Keratinocyte (primary cell): Measurements from ENCODE around the gene EHMT1. TPM values are rescaled to one million over a fixed set of nuclear protein-coding genes. Genes with fewer than 3 reads are reported as not detected.

Experiments used
- DNase-seq: peaks from one replicate; pipeline ENCODE4 v3.0.0-alpha.2; 2011; ENCODE audit warnings: low read depth, missing footprints, low spot score
- FAIRE-seq: peaks from 2 replicates; lab custom pipeline; 2011; peaks lifted over from hg19 to GRCh38; lab: Jason Lieb, UNC
- H2AFZ ChIP-seq: 2 replicates; pipeline ENCODE4 v1.6.0; 2012; ENCODE audit warnings: low read length, control low read depth, inconsistent platforms; ENCODE audit not compliant: control insufficient read depth
- H3K27ac ChIP-seq: 2 replicates; pipeline ENCODE4 v1.5.1; 2011; ENCODE audit warnings: low read length; ENCODE audit not compliant: control insufficient read depth, insufficient read depth
- H3K27me3 ChIP-seq: 3 replicates; pipeline ENCODE4 v1.6.0; 2011; ENCODE audit warnings: low read length; ENCODE audit not compliant: control insufficient read depth, insufficient read depth; ENCODE audit errors: extremely low read depth
- H3K36me3 ChIP-seq, 2 experiments: 2 replicates in 1 of 2; 3 replicates in 1 of 2; pipeline ENCODE4 v1.5.1; 2011; ENCODE audit warnings: low read length in 2 of 2, mild to moderate bottlenecking in 1 of 2; ENCODE audit not compliant: control insufficient read depth in 2 of 2, insufficient read depth in 2 of 2; ENCODE audit errors: extremely low read depth in 1 of 2
- H3K4me1 ChIP-seq: 3 replicates; pipeline ENCODE4 v1.5.1; 2011; ENCODE audit warnings: low read length; ENCODE audit not compliant: control insufficient read depth, insufficient read depth; ENCODE audit errors: extremely low read depth
- H3K4me2 ChIP-seq: 3 replicates; pipeline ENCODE4 v1.6.0; 2011; ENCODE audit warnings: low read depth, low read length; ENCODE audit not compliant: control insufficient read depth, insufficient read depth; ENCODE audit errors: extremely low read depth
- H3K4me3 ChIP-seq, 3 experiments: fragments of 200-600 bp in 1 of 3; sonication (generic) in 1 of 3; 2 replicates in 2 of 3; 3 replicates in 1 of 3; pipeline ENCODE4 v1.5.1; 2011 to 2016; ENCODE audit warnings: low read length in 3 of 3, mild to moderate bottlenecking in 3 of 3, control low read depth in 2 of 3, inconsistent platforms in 1 of 3, low read depth in 1 of 3, mixed read lengths in 1 of 3, mixed run types in 1 of 3, moderate library complexity in 1 of 3; ENCODE audit not compliant: control insufficient read depth in 2 of 3, insufficient read depth in 2 of 3; ENCODE audit errors: extremely low read depth in 1 of 3
- H3K79me2 ChIP-seq: 2 replicates; pipeline ENCODE4 v1.6.0; 2012; ENCODE audit warnings: low read length; ENCODE audit not compliant: control insufficient read depth, insufficient read depth
- H3K9ac ChIP-seq: 3 replicates; pipeline ENCODE4 v1.6.0; 2011; ENCODE audit warnings: low read length; ENCODE audit not compliant: control insufficient read depth, insufficient read depth; ENCODE audit errors: extremely low read depth
- H3K9me1 ChIP-seq: 3 replicates; pipeline ENCODE4 v1.6.0; 2011; ENCODE audit warnings: low read length; ENCODE audit not compliant: control insufficient read depth, insufficient read depth; ENCODE audit errors: extremely low read depth
- H3K9me3 ChIP-seq: 2 replicates; pipeline ENCODE4 v1.5.1; 2012; ENCODE audit warnings: low read depth, low read length; ENCODE audit not compliant: control insufficient read depth
- H4K20me1 ChIP-seq: 3 replicates; pipeline ENCODE4 v1.6.0; 2011; ENCODE audit warnings: low read length; ENCODE audit not compliant: control insufficient read depth, insufficient read depth; ENCODE audit errors: extremely low read depth
- EZH2 ChIP-seq: IDR thresholded peaks from one replicate; pipeline ENCODE4 v1.6.1; 2012; ENCODE audit warnings: inconsistent platforms, mild to moderate bottlenecking, low read length, moderate library complexity
- dilution Hi-C: fragments of 300-500 bp; cut with MboI; formaldehyde crosslinking; loops from one replicate; pipeline ENCODE4 v1.7.0; 2020; ENCODE audit warnings: low sequenced_read_pairs; ENCODE audit not compliant: extremely low pct_ligation_motif_present
- polyA plus RNA-seq, 5 experiments: library from polyadenylated mRNA; depleted of rRNA in 3 of 5; stranded (reverse) in 3 of 5; stranded (forward) in 1 of 5; unstranded in 1 of 5; fragments of >200 nt; gene quantifications; 1 replicate in 1 of 5; 2 replicates in 3 of 5; 3 replicates in 1 of 5; pipeline versions ENCODE4 v1.2.1 to v1.2.3, GENCODE V29; 2011 to 2012; ENCODE audit warnings: missing spikeins in 2 of 5, low read depth in 1 of 5, low replicate concordance in 1 of 5
- TF ChIP-seq, protein P1 (sequence below), 3 experiments: IDR thresholded peaks in 1 of 3; conservative IDR thresholded peaks in 1 of 3; optimal IDR thresholded peaks in 1 of 3; 2 replicates in 2 of 3; 3 replicates in 1 of 3; pipeline versions ENCODE3 to v1.5.1; 2011; ENCODE audit warnings: low read length in 3 of 3, mild to moderate bottlenecking in 3 of 3, moderate library complexity in 2 of 3, control low read depth in 1 of 3, inconsistent platforms in 1 of 3; ENCODE audit not compliant: insufficient read depth in 2 of 3; ENCODE audit errors: extremely low read depth in 1 of 3

Gene EHMT1
- polyA plus RNA-seq, 1 donor (not counting 4 experiments of a cell fraction or from before 2014, with no cell fraction given): 25.9 TPM

DNA sequence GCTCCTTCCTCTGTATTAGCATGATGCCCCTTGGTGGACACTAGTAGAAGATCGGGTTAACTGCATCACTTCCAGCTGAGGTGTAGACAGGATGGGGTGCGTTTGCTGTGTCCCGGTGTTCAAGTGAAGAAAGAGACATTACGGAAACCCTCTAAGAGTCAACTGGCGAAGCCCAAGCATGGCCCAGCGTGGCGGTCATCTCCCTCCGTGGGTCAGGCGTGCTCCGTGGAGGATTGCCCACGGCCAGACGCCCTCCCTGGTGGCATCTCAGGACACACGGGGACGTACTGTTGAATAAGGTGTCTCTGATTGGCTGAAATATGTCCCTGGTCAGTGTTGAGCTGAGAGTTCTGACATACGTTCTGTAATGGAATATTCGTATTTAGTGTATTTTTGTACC is 139.3 kb downstream of the EHMT1 start:
- peaks cover 13% of the 10 kb centered on the region for H3K4me1 ChIP-seq
- H4K20me1 ChIP-seq: no peaks in the 10 kb centered on the region
- no peak overlapping the region for H3K9ac ChIP-seq
- no peaks in the 10 kb centered on the region for H3K9me1 ChIP-seq
- FAIRE-seq: no peak
- TF ChIP-seq EZH2: no peak
- TF ChIP-seq, protein P1, sequence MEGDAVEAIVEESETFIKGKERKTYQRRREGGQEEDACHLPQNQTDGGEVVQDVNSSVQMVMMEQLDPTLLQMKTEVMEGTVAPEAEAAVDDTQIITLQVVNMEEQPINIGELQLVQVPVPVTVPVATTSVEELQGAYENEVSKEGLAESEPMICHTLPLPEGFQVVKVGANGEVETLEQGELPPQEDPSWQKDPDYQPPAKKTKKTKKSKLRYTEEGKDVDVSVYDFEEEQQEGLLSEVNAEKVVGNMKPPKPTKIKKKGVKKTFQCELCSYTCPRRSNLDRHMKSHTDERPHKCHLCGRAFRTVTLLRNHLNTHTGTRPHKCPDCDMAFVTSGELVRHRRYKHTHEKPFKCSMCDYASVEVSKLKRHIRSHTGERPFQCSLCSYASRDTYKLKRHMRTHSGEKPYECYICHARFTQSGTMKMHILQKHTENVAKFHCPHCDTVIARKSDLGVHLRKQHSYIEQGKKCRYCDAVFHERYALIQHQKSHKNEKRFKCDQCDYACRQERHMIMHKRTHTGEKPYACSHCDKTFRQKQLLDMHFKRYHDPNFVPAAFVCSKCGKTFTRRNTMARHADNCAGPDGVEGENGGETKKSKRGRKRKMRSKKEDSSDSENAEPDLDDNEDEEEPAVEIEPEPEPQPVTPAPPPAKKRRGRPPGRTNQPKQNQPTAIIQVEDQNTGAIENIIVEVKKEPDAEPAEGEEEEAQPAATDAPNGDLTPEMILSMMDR (optimal IDR thresholded peaks at IDR 0.05 in 1 of 3, IDR thresholded peaks at IDR 0.05 in 1 of 3, conservative IDR thresholded peaks at IDR 0.05 in 1 of 3; ENCODE audit: extremely low read depth in 1 of 3, insufficient read depth in 2 of 3, low read length in 3 of 3): no peak
- dilution Hi-C loops: no loop called here
- H3K4me3 ChIP-seq: no peak overlapping the region
- peak overlapping the region; percentile 46 for H3K27ac ChIP-seq
- H3K36me3 ChIP-seq: peaks cover 21 to 38% of the 10 kb centered on the region in 2 experiments
- H2AFZ ChIP-seq: no peak overlapping the region
- H3K27me3 ChIP-seq: no peaks in the 10 kb centered on the region
- peak overlapping the region; percentile 19 for H3K4me2 ChIP-seq
- no peaks in the 10 kb centered on the region for H3K9me3 ChIP-seq
- no peak for DNase-seq
- H3K79me2 ChIP-seq: peaks cover 5% of the 10 kb centered on the region

- peaks cover 5% of the 10 kb centered on the region for H3K79me2 ChIP-seq
- H3K9ac ChIP-seq: no peak overlapping the region
- no peaks in the 10 kb centered on the region for H4K20me1 ChIP-seq
- TF ChIP-seq, protein P1 (optimal IDR thresholded peaks at IDR 0.05 in 1 of 3, IDR thresholded peaks at IDR 0.05 in 1 of 3, conservative IDR thresholded peaks at IDR 0.05 in 1 of 3; ENCODE audit: extremely low read depth in 1 of 3, insufficient read depth in 2 of 3, low read length in 3 of 3): no peak
- TF ChIP-seq EZH2: no peak
- FAIRE-seq: no peak
- DNase-seq: no peak
- H3K36me3 ChIP-seq: peaks cover 27 to 42% of the 10 kb centered on the region in 2 experiments
- no peaks in the 10 kb centered on the region for H3K9me1 ChIP-seq
- no peak overlapping the region for H2AFZ ChIP-seq
- H3K27ac ChIP-seq: no peak overlapping the region
- H3K4me2 ChIP-seq: no peak overlapping the region
- no peaks in the 10 kb centered on the region for H3K9me3 ChIP-seq
- peaks cover 13% of the 10 kb centered on the region for H3K4me1 ChIP-seq
- no peaks in the 10 kb centered on the region for H3K27me3 ChIP-seq
- dilution Hi-C loops: no loop called here
- H3K4me3 ChIP-seq: no peak overlapping the region
Observed at GRCh38 chr9:137759117-137759516, 140.3 kb downstream of the EHMT1 start.
